Tracheal epithelial cell (primary cell): ENCODE results near the gene DCTD. TPM values are rescaled to one million over a fixed set of nuclear protein-coding genes. Genes with fewer than 3 reads are reported as not detected.

Source experiments
- total RNA-seq: library from RNA; depleted of rRNA; stranded (reverse); fragments of >200 nt; gene quantifications from 2 replicates; pipeline ENCODE4 v1.2.1, GENCODE V29; 2014

The DCTD gene
- total RNA-seq, result 70.8 and 81.2 TPM in 2 replicates

GRCh38 chr4:182917182-182918043 lies at the start of gene DCTD:
Gene DCTD, minus strand, starts transcription at chr4:182917386. Its CDS starts 1,818 bp downstream, at chr4:182915568.

Other genes starting within 250 kb of the DCTD start
- 8.1 and 18.3 TPM in 2 replicates for gene WWC2, start 181.9 kb upstream of the DCTD start, total RNA-seq